H9 (cell line): ENCODE data around the gene MRAS. TPM values are rescaled to one million over a fixed set of nuclear protein-coding genes. Genes with fewer than 3 reads are reported as not detected.
A peak's percentile ranks its signal among the peaks of the same experiment; 100 is the strongest.

Source experiments
- DNase-seq: peaks from one replicate; pipeline ENCODE4 v3.0.0-alpha.2; 2017
- H2AFZ ChIP-seq: one replicate; pipeline ENCODE4 v1.6.1; 2013; ENCODE audit warnings: mild to moderate bottlenecking, low read length, control low read depth, moderate library complexity
- H2AK5ac ChIP-seq: 2 replicates; pipeline ENCODE4 v1.6.1; 2013; ENCODE audit warnings: low read length, control low read depth, mixed read lengths; ENCODE audit not compliant: insufficient read length
- H2BK120ac ChIP-seq: one replicate; pipeline ENCODE4 v1.6.1; 2013; ENCODE audit warnings: low read depth, mild to moderate bottlenecking, low read length, control low read depth, inconsistent platforms; ENCODE audit not compliant: poor library complexity, severe bottlenecking
- H2BK12ac ChIP-seq: 2 replicates; pipeline ENCODE4 v1.6.1; 2013; ENCODE audit warnings: low read length, control low read depth, mixed read lengths, low read depth; ENCODE audit not compliant: insufficient read length
- H2BK15ac ChIP-seq: 2 replicates; pipeline ENCODE4 v1.6.1; 2013; ENCODE audit warnings: low read depth, low read length, control low read depth
- H2BK20ac ChIP-seq: one replicate; pipeline ENCODE4 v1.6.1; 2013; ENCODE audit warnings: low read depth, mild to moderate bottlenecking, low read length, control low read depth, inconsistent platforms; ENCODE audit not compliant: poor library complexity, severe bottlenecking
- H2BK5ac ChIP-seq: 2 replicates; pipeline ENCODE4 v1.6.1; 2013; ENCODE audit warnings: low read length, control low read depth, mixed read lengths; ENCODE audit not compliant: insufficient read length
- H3K14ac ChIP-seq: 2 replicates; pipeline ENCODE4 v1.6.1; 2013; ENCODE audit warnings: low read length, control low read depth; ENCODE audit not compliant: insufficient read depth
- H3K18ac ChIP-seq: 2 replicates; pipeline ENCODE4 v1.6.1; 2013; ENCODE audit warnings: low read depth, mild to moderate bottlenecking, mixed read lengths, low read length, control low read depth; ENCODE audit not compliant: insufficient read length
- H3K23ac ChIP-seq: 2 replicates; pipeline ENCODE4 v1.6.1; 2013; ENCODE audit warnings: low read length, control low read depth, mixed read lengths, low read depth; ENCODE audit not compliant: insufficient read length
- H3K23me2 ChIP-seq: 2 replicates; pipeline ENCODE4 v1.6.1; 2013; ENCODE audit warnings: low read depth, mild to moderate bottlenecking, mixed read lengths, low read length, control low read depth; ENCODE audit not compliant: insufficient read length, poor library complexity, severe bottlenecking
- H3K27ac ChIP-seq: 2 replicates; pipeline ENCODE4 v1.5.1; 2013; ENCODE audit warnings: low read length, control low read depth, mixed read lengths, low read depth; ENCODE audit not compliant: insufficient read length
- H3K27me3 ChIP-seq: 2 replicates; pipeline ENCODE4 v1.6.1; 2013; ENCODE audit warnings: low read length, control low read depth, inconsistent platforms; ENCODE audit not compliant: insufficient read depth
- H3K4ac ChIP-seq: 2 replicates; pipeline ENCODE4 v1.6.1; 2013; ENCODE audit warnings: low read depth, mild to moderate bottlenecking, control low read depth, inconsistent platforms, low read length, moderate library complexity
- H3K4me1 ChIP-seq: 2 replicates; pipeline ENCODE4 v1.6.1; 2013; ENCODE audit warnings: low read length, control low read depth, inconsistent platforms; ENCODE audit not compliant: insufficient read depth
- H3K4me2 ChIP-seq: 2 replicates; pipeline ENCODE4 v1.6.1; 2013; ENCODE audit warnings: low read length, control low read depth, mixed read lengths; ENCODE audit not compliant: insufficient read length, insufficient read depth
- H3K56ac ChIP-seq: 2 replicates; pipeline ENCODE4 v1.6.1; 2013; ENCODE audit warnings: low read depth, mild to moderate bottlenecking, mixed read lengths, low read length, control low read depth; ENCODE audit not compliant: insufficient read length
- H3K79me1 ChIP-seq: 2 replicates; pipeline ENCODE4 v1.6.1; 2013; ENCODE audit warnings: low read depth, mild to moderate bottlenecking, moderate library complexity, low read length, control low read depth, inconsistent platforms; ENCODE audit not compliant: insufficient read depth, poor library complexity, severe bottlenecking
- H3K79me2 ChIP-seq: 2 replicates; pipeline ENCODE4 v1.6.1; 2013; ENCODE audit warnings: low read length, control low read depth, inconsistent platforms; ENCODE audit not compliant: insufficient read depth
- H3K9ac ChIP-seq: 2 replicates; pipeline ENCODE4 v1.6.1; 2013; ENCODE audit warnings: low read length, control low read depth, mixed read lengths; ENCODE audit not compliant: insufficient read length; ENCODE audit errors: extremely low read depth
- H3K9me3 ChIP-seq: one replicate; pipeline ENCODE4 v1.6.1; 2013; ENCODE audit warnings: low read depth, low read length, inconsistent platforms; ENCODE audit not compliant: control insufficient read depth
- H3T11ph ChIP-seq: one replicate; pipeline ENCODE4 v1.6.1; 2013; ENCODE audit warnings: mild to moderate bottlenecking, low read length, control low read depth, inconsistent platforms
- H4K20me1 ChIP-seq: one replicate; pipeline ENCODE4 v1.6.1; 2013; ENCODE audit not compliant: control insufficient read depth, insufficient read length, insufficient read depth
- H4K5ac ChIP-seq: 2 replicates; pipeline ENCODE4 v1.6.1; 2013; ENCODE audit warnings: low read depth, mild to moderate bottlenecking, mixed read lengths, low read length, control low read depth; ENCODE audit not compliant: insufficient read length
- H4K8ac ChIP-seq: replicated peaks from 2 replicates; pipeline ENCODE4 v1.6.1; 2013; ENCODE audit warnings: low read length, control low read depth, mixed read lengths, low read depth; ENCODE audit not compliant: insufficient read length
- H4K91ac ChIP-seq: 2 replicates; pipeline ENCODE4 v1.6.1; 2013; ENCODE audit warnings: low read depth, mild to moderate bottlenecking, moderate library complexity, mixed read lengths, low read length, control low read depth; ENCODE audit not compliant: insufficient read length
- H3K27ac Mint-ChIP-seq, 3 experiments: 2 replicates in 2 of 3; 3 replicates in 1 of 3; pipeline ENCODE4 v1.8.0; 2020 to 2021; ENCODE audit warnings: mixed read lengths in 3 of 3, mild to moderate bottlenecking in 1 of 3, moderate library complexity in 1 of 3
- H3K27me3 Mint-ChIP-seq: 2 replicates; pipeline ENCODE4 v1.8.0; 2021; ENCODE audit warnings: low read depth, mild to moderate bottlenecking, moderate library complexity, mixed read lengths
- H3K36me3 Mint-ChIP-seq, 3 experiments: 2 replicates in 2 of 3; 3 replicates in 1 of 3; pipeline ENCODE4 v1.8.0; 2020 to 2021; ENCODE audit warnings: low read depth in 3 of 3, mixed read lengths in 3 of 3; ENCODE audit not compliant: insufficient read depth in 1 of 3
- H3K4me1 Mint-ChIP-seq, 2 experiments: 2 replicates each; pipeline ENCODE4 v1.8.0; 2020; ENCODE audit warnings: mixed read lengths in 2 of 2
- H3K4me3 Mint-ChIP-seq, 2 experiments: 2 replicates in 1 of 2; 3 replicates in 1 of 2; pipeline ENCODE4 v1.8.0; 2020 to 2021; ENCODE audit warnings: mild to moderate bottlenecking in 2 of 2, mixed read lengths in 2 of 2, moderate library complexity in 1 of 2
- H3K9me3 Mint-ChIP-seq, 2 experiments: 2 replicates in 1 of 2; 3 replicates in 1 of 2; pipeline ENCODE4 v1.8.0; 2020; ENCODE audit warnings: mild to moderate bottlenecking in 2 of 2, mixed read lengths in 2 of 2, moderate library complexity in 1 of 2
- WGBS: extraction: QIAGEN DNeasy Blood & Tissue Kit; methylation state at CpG from one replicate; pipeline ENCODE4 v1.1.7; 2013; ENCODE audit warnings: missing lambda C conversion rate, low lambda C conversion rate, mixed read lengths; ENCODE audit not compliant: insufficient read length; ENCODE audit errors: extremely low coverage; 5-methylcytosine and 5-hydroxymethylcytosine counted together
- total RNA-seq: library from RNA; stranded (reverse); gene quantifications from 2 replicates; pipeline ENCODE4 v1.2.1, GENCODE V29; 2021
- TF ChIP-seq, protein P1 (sequence below): fragments of 200-600 bp; sonication (generic); conservative IDR thresholded peaks from 3 replicates; pipeline ENCODE4 v1.8.0; 2021; ENCODE audit warnings: antibody characterized with exemption, mild to moderate bottlenecking

MRAS gene
- total RNA-seq, 1 experiment from 2014 or later = 10.9 TPM

DNA sequence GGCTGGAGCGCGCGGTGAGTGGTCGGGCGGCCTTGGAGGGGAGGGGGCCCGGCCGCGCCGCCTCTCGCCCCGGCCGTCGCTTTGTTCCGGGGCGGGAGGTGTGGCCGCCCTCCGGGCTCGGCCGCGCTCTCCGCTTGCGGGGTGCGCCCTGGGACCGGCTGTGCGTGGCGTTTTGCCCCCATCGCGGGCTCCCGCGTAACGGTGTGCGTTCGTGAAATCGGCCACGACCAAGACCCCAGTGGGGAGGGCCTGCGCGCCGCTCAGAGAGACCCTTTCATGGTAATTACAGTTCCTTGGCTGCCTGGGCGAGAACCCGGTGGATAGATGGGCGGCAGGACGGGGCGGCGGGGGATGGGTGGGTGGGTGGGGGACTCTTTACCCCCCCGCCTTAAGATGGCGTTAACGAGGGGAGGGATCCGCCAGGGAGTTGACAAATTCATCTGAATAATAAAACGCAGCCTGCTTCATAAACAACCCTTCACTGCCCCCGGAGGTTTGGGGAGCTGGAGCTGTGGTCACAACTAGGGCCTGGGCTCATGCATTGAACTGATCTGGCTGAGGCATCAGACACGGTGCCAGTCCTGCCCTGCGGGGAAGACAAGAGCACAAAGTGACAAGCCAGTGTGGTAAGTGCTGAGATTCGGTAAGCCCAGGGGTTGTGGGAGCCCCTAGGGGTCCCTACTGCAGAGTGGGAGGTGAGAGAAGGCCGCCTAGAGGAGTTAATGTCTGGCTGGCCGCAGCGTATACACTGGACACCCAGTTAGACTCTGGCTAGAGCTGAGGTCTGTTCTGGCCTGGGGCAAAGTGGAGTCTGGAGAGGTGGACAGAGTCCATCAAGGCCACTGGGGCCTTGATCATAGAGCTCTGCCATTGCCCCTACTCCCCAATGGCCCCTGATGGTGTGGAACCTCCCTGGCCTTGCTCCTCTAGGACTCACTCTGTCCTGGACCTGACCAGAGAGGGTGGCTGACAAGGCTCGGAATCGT, 668 bp downstream of the MRAS start:
- Histone ChIP-seq H3K14ac (peak overlapping the region; percentile 88; the same call in 1 of the 2 replicates), H3T11ph (no peak overlapping the region), H3K27me3 (0 out of 2 replicates have a peak, but pooled peaks cover 2% of the 10 kb centered on the region), H4K5ac (no peak overlapping the region), H4K20me1 (no peaks in the 10 kb centered on the region), H3K4me2 (peak overlapping the region; percentile 72), H2AFZ (peak overlapping the region; percentile 59), H3K9me3 (no peaks in the 10 kb centered on the region), H2BK120ac (no peak overlapping the region), H2AK5ac (no peak overlapping the region), H2BK5ac (no peak overlapping the region), H2BK12ac (no peak overlapping the region), H3K4ac (no peak overlapping the region), H4K8ac (no peak overlapping the region), H3K27ac (no peak overlapping the region), H3K9ac (peak overlapping the region; percentile 57), H3K56ac (no peak overlapping the region), H3K23ac (no peak overlapping the region), H2BK20ac (no peak overlapping the region), H4K91ac (no peak overlapping the region), H3K18ac (peak overlapping the region; percentile 72), H3K79me2 (no peaks in the 10 kb centered on the region), H3K79me1 (no peaks in the 10 kb centered on the region), H2BK15ac (no peak overlapping the region), H3K4me1 (no peaks in the 10 kb centered on the region), H3K23me2 (peaks cover 9% of the 10 kb centered on the region)
- H3K4me1 Mint-ChIP-seq = peaks cover 16 to 17% of the 10 kb centered on the region in 2 experiments
- H3K9me3 Mint-ChIP-seq = peaks cover 0 to 2% of the 10 kb centered on the region in 2 experiments; a peak in 2 of 5 replicates
- H3K27ac Mint-ChIP-seq = no peak overlapping the region
- peaks cover 30% of the 10 kb centered on the region for H3K27me3 Mint-ChIP-seq
- DNase-seq = peak; percentile 52
- no peaks in the 10 kb centered on the region for H3K36me3 Mint-ChIP-seq
- TF ChIP-seq, protein P1, sequence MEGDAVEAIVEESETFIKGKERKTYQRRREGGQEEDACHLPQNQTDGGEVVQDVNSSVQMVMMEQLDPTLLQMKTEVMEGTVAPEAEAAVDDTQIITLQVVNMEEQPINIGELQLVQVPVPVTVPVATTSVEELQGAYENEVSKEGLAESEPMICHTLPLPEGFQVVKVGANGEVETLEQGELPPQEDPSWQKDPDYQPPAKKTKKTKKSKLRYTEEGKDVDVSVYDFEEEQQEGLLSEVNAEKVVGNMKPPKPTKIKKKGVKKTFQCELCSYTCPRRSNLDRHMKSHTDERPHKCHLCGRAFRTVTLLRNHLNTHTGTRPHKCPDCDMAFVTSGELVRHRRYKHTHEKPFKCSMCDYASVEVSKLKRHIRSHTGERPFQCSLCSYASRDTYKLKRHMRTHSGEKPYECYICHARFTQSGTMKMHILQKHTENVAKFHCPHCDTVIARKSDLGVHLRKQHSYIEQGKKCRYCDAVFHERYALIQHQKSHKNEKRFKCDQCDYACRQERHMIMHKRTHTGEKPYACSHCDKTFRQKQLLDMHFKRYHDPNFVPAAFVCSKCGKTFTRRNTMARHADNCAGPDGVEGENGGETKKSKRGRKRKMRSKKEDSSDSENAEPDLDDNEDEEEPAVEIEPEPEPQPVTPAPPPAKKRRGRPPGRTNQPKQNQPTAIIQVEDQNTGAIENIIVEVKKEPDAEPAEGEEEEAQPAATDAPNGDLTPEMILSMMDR = no peak; the same call in 2 of the 3 replicates
- H3K4me3 Mint-ChIP-seq = peak overlapping the region; percentile 84
- no CpG with 5 or more reads among the region's 58 CpGs for WGBS
